GM10847 (cell line): ENCODE measurements around the gene TTYH1.

Experiments
- POLR2A ChIP-seq: IDR thresholded peaks from 2 replicates; pipeline ENCODE4 v1.6.1; 2011; ENCODE audit not compliant: insufficient read length; ENCODE audit errors: extremely low read depth

The TTYH1 gene

GRCh38 chr19:54452626-54453025 lies 37.4 kb downstream of the TTYH1 start:
- no peak for TF ChIP-seq POLR2A

DNA sequence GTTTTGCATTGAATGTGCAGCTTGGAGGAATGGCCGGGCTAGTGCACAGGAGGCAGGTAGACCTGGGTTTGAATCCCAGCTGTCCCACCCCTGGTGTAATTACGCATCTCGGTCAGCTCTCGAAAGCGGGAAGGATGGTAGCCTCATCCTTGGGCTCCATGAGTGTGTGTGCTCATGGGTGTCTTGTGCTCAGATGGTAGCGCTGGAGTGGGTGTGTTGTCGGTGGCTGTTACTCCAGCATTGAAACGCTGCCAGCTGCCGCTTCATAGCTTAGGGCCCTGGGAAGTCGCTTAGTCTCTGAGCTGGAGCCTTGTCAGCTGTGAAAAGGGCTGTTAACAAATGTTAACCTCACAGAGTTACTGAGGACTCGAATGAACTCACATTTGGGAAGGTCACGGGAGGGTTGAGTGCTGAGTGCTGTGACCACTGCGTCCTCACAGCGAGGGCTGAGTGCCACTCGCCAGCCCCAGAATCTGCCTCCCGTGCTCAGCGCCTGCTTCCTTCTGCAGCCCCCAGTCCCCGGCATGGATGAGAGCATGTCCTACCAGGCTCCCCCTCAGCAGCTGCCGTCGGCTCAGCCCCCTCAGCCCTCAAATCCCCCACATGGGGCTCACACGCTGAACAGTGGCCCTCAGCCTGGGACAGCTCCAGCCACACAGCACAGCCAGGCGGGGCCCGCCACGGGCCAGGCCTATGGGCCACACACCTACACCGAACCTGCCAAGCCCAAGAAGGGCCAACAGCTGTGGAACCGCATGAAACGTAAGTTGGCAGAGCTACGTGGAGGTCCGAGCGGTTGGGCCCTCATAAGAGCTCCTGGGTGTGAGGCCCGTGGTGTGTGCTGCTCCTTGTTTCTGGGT lies 38.9 kb downstream of the TTYH1 start:
- TF ChIP-seq POLR2A = no peak

GRCh38 chr19:54454781-54455675 lies 39.8 kb downstream of the TTYH1 start:
- no peak for TF ChIP-seq POLR2A

DNA sequence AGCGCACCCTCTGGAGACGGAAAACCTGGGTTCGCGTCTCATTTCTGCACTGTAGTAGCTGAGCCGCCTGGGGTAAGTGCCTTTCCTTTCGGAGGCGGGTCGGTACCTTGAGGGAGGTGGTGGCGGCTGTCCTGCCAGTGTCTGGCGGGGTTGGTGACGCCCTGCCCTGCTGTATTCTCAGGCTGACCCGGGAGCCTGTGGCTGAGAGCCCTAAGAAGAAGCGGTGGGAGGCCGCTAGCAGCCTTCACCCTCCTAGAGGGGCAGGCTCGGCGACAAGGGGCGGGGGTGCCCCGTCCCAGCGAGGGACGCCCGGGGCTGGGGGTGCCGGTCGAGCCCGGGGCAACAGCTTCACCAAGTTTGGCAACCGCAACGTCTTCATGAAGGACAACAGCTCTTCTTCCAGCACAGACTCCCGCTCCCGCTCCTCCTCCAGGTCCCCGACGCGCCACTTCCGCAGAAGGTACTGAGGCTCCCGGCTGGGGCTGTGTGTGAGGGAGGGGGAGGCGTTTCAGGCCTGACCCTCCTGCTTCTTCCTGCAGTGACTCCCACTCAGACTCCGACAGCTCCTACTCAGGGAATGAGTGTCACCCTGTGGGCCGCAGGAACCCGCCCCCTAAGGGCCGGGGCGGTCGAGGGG lies 40.6 kb downstream of the TTYH1 start:
- no peak for TF ChIP-seq POLR2A

DNA sequence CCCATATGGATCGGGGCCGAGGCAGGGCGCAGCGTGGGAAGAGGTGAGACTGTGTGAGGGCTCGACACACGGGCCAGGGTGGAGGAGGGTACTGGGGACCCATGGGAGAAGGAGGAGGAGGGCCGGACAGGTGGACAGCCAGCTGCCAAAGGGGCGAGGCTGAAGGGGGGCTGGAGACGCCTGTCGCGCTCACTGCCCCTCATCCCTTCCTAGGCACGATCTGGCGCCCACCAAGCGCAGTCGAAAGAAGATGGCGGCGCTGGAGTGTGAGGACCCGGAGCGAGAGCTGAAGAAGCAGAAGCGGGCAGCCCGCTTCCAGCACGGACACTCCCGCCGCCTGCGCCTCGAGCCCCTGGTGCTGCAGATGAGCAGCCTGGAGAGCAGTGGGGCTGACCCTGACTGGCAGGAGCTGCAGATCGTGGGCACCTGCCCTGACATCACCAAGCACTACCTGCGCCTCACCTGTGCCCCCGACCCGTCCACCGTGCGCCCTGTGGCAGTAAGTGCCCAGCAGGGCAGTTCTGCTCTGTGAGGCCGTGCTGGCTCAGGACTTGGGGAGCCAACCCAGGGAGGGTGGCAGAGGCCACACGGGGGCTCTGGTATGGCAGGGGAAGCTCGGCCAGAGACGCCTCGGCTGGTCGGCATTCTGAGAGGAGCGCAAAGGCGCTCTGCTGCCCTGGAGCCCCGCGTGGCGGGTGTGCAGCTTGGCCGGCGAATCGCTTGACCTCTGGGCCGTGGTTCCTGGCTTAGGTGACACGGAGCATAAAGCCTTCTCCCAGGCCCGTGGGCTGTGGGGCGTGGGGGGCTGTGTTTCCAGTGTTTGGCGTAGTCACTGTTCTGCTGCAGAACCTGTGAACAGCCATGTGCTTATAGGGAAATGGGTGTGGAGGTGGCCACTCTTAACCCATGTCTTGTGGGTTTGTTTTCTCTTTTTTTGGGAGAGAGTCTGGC lies 41.4 kb downstream of the TTYH1 start:
- TF ChIP-seq POLR2A = no peak

- TF ChIP-seq POLR2A = no peak
Measured at GRCh38 chr19:54457773-54458647, 42.7 kb downstream of the TTYH1 start.

GRCh38 chr19:54458648-54459281 lies 43.5 kb downstream of the TTYH1 start:
- no peak for TF ChIP-seq POLR2A

DNA sequence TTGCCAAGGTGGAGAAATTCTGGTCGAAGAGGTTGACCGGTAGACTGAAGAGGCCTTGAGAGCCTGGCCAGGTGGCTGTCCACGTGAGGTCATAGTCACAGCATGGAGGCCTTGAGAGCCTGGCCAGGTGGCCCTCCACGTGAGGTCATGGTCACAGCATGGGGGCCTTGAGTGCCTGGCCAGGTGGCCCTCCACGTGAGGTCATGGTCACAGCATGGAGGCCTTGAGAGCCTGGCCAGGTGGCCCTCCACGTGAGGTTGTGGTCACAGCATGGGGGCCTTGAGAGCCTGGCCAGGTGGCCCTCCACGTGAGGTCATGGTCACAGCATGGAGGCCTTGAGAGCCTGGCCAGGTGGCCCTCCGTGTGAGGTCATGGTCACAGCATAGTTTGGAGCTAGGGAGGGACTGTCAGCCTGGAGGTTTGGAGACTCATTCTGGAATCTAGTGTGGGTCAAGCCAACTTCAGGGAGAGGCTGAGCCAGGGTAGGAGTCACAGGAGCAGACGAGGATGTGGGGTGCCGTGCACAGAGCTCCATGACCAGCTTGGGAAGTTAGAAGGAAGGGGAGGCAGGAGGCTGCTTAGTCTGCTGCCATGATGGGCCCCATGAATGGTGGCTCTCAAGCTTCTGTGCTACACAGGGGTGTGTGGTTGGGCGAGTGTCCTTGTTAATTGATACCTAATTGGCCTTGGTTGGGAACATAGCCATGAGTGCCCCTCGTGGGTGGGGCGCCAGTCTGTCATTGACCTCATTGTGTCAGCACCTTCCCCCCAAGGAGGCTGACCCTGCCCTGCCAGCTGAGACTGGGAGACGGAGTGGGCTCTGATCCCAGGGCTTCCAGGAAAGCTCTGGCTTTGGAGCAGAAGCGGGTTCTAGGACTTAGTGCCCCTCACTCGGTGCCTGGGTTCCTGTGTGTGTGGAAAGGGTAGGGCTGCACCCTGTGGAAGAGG lies 44.3 kb downstream of the TTYH1 start:
- no peak for TF ChIP-seq POLR2A

DNA sequence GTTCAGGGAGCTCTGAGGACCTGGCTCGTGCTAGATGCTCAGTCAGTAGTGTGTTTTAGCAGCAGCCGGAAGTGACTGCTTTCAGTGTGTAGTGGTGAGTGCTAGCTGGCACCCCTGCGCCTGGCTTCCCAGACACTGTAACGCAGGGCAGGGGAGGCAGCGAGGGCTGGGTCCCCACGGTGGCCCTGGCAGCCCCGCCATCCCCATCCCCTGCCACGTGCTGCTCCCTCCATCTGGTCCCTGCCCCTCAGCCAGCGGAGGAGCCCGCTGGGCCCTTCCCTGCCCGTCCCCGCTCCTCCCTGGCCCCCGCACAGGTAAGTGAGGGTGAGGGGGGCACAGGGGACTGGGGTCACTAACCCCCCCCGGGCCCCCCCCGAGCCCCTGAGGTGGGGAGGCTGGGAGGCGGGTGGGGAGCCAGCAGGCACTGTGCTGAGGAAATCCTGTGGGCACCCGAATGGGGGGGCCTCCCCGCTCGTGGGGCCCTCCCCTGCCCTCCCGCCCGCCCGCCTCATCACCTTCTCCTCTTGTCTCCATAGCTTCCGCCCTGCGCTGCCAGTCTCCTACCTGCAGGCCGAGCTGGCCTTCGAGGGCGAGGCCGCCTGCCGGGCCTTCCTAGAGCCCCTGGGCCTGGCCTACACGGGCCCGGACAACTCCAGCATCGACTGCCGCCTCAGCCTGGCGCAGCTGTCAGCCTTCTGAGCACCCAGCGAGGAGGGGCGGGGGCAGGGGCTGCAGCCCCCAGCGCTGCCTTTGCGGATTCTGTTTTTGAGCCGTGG lies 45.2 kb downstream of the TTYH1 start:
- TF ChIP-seq POLR2A = no peak

- TF ChIP-seq POLR2A = no peak
Measured at GRCh38 chr19:54461210-54461609, 45.9 kb downstream of the TTYH1 start.

DNA sequence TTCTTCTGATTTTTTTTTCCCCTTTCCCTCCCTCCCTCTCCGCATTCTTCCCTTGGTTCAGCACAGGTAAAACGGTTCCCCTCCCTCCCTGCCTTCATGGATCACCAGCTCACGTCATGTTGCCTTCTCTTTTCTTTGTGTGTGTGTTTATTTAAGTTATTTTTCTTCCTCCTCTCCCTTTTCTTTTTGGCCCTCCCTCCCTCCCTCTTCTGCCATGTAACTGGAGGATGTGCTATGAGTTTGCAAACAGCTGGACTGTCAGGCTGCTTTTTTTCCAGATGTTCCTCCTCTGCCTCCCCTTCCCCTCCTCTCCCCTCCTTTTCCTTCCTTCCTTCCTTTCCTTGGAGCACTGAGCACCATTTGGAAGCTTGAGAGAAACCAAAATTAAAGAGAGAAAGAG lies 46.3 kb downstream of the TTYH1 start:
- TF ChIP-seq POLR2A = no peak
